Lung (tissue), 12 donors: ENCODE data around the gene ECHDC1. TPM values are rescaled to one million over a fixed set of nuclear protein-coding genes. Genes with fewer than 3 reads are reported as not detected.

Source experiments
- ATAC-seq: fragments of 200-7000 bp; cut with Tn5 transposase; one replicate; pipeline ENCODE4 v1.9.1; 2020; ENCODE audit warnings: moderate number of reproducible peaks; ENCODE audit not compliant: insufficient read depth, low FRiP score
- DNase-seq, 3 donors: peaks; one replicate each; pipeline ENCODE4 v3.0.0-alpha.2; 2013 to 2017
- H3K27ac ChIP-seq, 2 donors: one replicate each; pipeline ENCODE4 v1.5.1; 2013; ENCODE audit warnings: mild to moderate bottlenecking in 2 of 2, moderate library complexity in 2 of 2, control low read depth in 1 of 2, inconsistent platforms in 1 of 2, low read depth in 1 of 2, low read length in 1 of 2
- H3K27me3 ChIP-seq, 3 donors: one replicate each; pipeline ENCODE4 v1.5.1; 2013; ENCODE audit warnings: low read length in 2 of 3; ENCODE audit not compliant: control insufficient read depth in 3 of 3, insufficient read depth in 3 of 3
- H3K36me3 ChIP-seq, 4 donors: one replicate each; pipeline ENCODE4 v1.5.1; 2013; ENCODE audit warnings: low read length in 4 of 4, mild to moderate bottlenecking in 1 of 4, moderate library complexity in 1 of 4; ENCODE audit not compliant: control insufficient read depth in 4 of 4, insufficient read depth in 4 of 4
- H3K4me1 ChIP-seq, 5 donors: one replicate each; pipeline ENCODE4 v1.5.1; 2013; ENCODE audit warnings: low read length in 5 of 5, mild to moderate bottlenecking in 2 of 5, moderate library complexity in 1 of 5; ENCODE audit not compliant: control insufficient read depth in 5 of 5, insufficient read depth in 5 of 5
- H3K4me3 ChIP-seq: one replicate; pipeline ENCODE4 v1.5.1; 2013; ENCODE audit warnings: mild to moderate bottlenecking, control low read depth, moderate library complexity
- H3K9ac ChIP-seq, 2 donors: one replicate each; pipeline ENCODE4 v1.5.1; 2013; ENCODE audit warnings: low read length in 2 of 2, control low read depth in 1 of 2; ENCODE audit not compliant: insufficient read depth in 1 of 2
- H3K9me3 ChIP-seq, 4 donors: one replicate each; pipeline ENCODE4 v1.5.1; 2013; ENCODE audit warnings: low read length in 3 of 4, mild to moderate bottlenecking in 1 of 4, moderate library complexity in 1 of 4; ENCODE audit not compliant: control insufficient read depth in 4 of 4, insufficient read depth in 3 of 4
- WGBS, 2 donors: extraction: QIAGEN DNeasy Blood & Tissue Kit; methylation state at CpG; one replicate each; pipeline ENCODE4 v1.1.7; 2013; 5-methylcytosine and 5-hydroxymethylcytosine counted together
- polyA plus RNA-seq, 2 donors: library from polyadenylated mRNA; stranded (reverse); fragments of 200-250 nt; gene quantifications; one replicate each; pipeline ENCODE4 v1.2.1, GENCODE V29; 2013
- total RNA-seq, 2 donors: library from RNA; depleted of rRNA in 1 of 2; stranded (reverse); fragments of >200 nt in 1 of 2; gene quantifications; one replicate each; pipeline ENCODE4 v1.2.1, GENCODE V29; 2014 to 2021
- TF ChIP-seq, protein P1 (sequence below): IDR thresholded peaks from 2 replicates; pipeline ENCODE4 v1.5.1; 2012; ENCODE audit warnings: mild to moderate bottlenecking; ENCODE audit errors: control extremely low read depth, extremely low read depth
- donor health status: control.
- donor health status: control.
- donor health status: Bipolar disorder and iron deficiency.
- donor health status: healthy.
- donor health status: DM: yes; HTN: yes; CAD: no.

Gene ECHDC1
- total and polyA plus RNA-seq, 4 donors: 56.5 to 119 (median 81.4) TPM

DNA sequence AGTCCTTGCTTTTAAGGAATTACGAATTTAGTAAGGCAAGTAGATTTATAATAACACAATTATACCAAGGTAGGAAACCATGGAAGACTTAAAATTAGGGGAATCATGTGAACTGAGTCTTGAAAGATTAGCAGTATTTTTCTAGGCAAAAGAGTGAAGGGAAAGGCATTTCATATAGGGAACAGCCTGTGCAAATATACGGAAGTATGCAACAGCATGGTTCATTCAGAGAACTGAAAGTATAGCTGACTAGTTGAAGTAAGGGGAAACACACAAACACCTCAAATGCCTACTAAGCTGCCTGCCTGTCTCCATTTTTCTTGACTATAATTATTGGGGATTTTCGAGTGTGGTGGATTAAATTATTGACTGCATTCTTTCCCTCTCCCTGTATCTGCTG lies 39.0 kb upstream of the ECHDC1 start:
- no peak overlapping the region for H3K9ac ChIP-seq
- H3K4me1 ChIP-seq: peaks cover 0 to 8% (median 0%) of the 10 kb centered on the region in 5 donors
- DNase-seq (no peak), ATAC-seq (no peak)
- H3K9me3 ChIP-seq: no peaks in the 10 kb centered on the region
- no peak overlapping the region for H3K4me3 ChIP-seq
- no peaks in the 10 kb centered on the region for H3K27me3 ChIP-seq
- 96 to 98% methylated on average over 3 of the region's 3 CpGs for WGBS, 2 donors
- TF ChIP-seq, protein P1, sequence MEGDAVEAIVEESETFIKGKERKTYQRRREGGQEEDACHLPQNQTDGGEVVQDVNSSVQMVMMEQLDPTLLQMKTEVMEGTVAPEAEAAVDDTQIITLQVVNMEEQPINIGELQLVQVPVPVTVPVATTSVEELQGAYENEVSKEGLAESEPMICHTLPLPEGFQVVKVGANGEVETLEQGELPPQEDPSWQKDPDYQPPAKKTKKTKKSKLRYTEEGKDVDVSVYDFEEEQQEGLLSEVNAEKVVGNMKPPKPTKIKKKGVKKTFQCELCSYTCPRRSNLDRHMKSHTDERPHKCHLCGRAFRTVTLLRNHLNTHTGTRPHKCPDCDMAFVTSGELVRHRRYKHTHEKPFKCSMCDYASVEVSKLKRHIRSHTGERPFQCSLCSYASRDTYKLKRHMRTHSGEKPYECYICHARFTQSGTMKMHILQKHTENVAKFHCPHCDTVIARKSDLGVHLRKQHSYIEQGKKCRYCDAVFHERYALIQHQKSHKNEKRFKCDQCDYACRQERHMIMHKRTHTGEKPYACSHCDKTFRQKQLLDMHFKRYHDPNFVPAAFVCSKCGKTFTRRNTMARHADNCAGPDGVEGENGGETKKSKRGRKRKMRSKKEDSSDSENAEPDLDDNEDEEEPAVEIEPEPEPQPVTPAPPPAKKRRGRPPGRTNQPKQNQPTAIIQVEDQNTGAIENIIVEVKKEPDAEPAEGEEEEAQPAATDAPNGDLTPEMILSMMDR: no peak
- no peaks in the 10 kb centered on the region for H3K36me3 ChIP-seq
- H3K27ac ChIP-seq: no peak overlapping the region

DNA sequence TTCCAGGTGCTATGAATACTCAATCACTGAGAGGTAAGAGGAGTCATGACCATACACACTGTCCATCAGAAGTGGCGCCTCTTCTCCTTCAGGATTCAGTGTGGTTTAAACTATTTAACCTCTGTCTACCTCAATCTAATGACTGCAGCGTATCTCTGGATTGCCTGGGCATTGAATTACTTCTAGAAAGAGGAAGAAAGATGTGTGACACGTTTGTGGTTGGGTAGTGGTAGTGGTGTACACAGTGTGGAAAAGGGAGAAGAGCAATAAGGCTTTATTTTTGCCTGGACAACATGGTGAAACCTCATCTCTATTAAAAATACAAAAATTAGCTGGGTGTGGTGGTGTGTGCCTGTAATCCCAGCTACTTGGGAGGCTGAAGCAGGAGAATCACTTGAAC lies 38.0 kb upstream of the ECHDC1 start:
- Histone ChIP-seq H3K27me3 (no peaks in the 10 kb centered on the region), H3K4me3 (no peak overlapping the region), H3K4me1 (peaks cover 0 to 8% (median 0%) of the 10 kb centered on the region in 5 donors), H3K36me3 (no peaks in the 10 kb centered on the region), H3K9ac (no peak overlapping the region), H3K9me3 (no peaks in the 10 kb centered on the region), H3K27ac (no peak overlapping the region)
- TF ChIP-seq, protein P1: no peak
- WGBS, 2 donors: 56 to 75% methylated on average over 3 of the region's 3 CpGs
- ATAC-seq (no peak), DNase-seq (no peak)

DNA sequence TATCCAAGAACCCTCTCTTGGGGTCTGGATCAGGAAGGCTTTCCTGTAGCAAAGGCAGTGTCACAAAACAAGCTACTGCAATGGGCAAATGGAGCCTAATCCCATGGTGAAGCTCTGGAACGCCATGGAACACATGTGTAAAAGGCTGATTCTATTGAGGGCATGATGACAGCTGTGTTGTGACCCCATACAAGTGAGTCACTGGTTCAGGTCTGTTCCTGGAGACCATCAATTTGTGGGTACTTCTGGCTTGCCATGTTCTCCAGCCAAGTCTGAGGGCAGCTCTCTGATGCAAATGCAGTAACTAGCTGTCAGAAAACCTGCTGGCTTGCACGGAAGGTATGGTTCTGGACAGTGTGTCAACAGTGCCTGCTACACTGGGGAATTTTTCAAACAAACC lies 33.3 kb upstream of the ECHDC1 start:
- Histone ChIP-seq H3K4me1 (no peaks in the 10 kb centered on the region), H3K4me3 (no peak overlapping the region), H3K36me3 (peaks cover 0 to 5% (median 0%) of the 10 kb centered on the region in 4 donors), H3K9me3 (peaks cover 0 to 2% (median under 1%) of the 10 kb centered on the region in 4 donors), H3K9ac (no peak overlapping the region), H3K27ac (no peak overlapping the region), H3K27me3 (no peaks in the 10 kb centered on the region)
- 92 to 94% methylated on average over 2 of the region's 2 CpGs for WGBS, 2 donors
- no peak for ATAC-seq
- TF ChIP-seq, protein P1: no peak
- no peak for DNase-seq

DNA sequence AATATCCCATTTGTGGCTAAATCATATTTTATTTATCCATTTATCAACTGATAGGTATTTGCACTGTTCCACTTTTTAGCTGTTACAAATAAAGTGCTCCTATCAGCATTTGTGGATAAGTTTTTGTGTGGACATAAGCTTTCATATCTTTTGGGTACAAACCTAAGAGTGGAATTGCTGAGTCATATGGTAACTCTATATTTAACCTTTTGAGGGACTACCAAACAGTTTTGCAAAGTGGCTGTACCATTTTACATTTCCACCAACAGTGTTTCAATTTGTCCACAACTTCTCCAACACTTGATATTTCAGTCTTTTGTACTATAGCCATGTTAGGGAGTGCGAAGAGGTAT lies 23.6 kb upstream of the ECHDC1 start:
- H3K27me3 ChIP-seq: no peaks in the 10 kb centered on the region
- H3K9ac ChIP-seq: no peak overlapping the region
- no peak for DNase-seq
- H3K9me3 ChIP-seq: peaks cover 0 to 4% (median 3%) of the 10 kb centered on the region in 4 donors
- no peak overlapping the region for H3K4me3 ChIP-seq
- WGBS, 2 donors: 100% methylated on average over 1 of the region's 1 CpG
- H3K4me1 ChIP-seq: no peaks in the 10 kb centered on the region
- peaks cover 0 to 7% (median 0%) of the 10 kb centered on the region in 4 donors for H3K36me3 ChIP-seq
- TF ChIP-seq, protein P1: no peak
- no peak overlapping the region for H3K27ac ChIP-seq
- no peak for ATAC-seq
